ENCODE measurements around the gene MAN2B2. TPM values are rescaled to one million over a fixed set of nuclear protein-coding genes. Genes with fewer than 3 reads are reported as not detected.

MAN2B2 gene
- total RNA-seq, 1 donor from 2014 or later: 24.0 TPM

DNA sequence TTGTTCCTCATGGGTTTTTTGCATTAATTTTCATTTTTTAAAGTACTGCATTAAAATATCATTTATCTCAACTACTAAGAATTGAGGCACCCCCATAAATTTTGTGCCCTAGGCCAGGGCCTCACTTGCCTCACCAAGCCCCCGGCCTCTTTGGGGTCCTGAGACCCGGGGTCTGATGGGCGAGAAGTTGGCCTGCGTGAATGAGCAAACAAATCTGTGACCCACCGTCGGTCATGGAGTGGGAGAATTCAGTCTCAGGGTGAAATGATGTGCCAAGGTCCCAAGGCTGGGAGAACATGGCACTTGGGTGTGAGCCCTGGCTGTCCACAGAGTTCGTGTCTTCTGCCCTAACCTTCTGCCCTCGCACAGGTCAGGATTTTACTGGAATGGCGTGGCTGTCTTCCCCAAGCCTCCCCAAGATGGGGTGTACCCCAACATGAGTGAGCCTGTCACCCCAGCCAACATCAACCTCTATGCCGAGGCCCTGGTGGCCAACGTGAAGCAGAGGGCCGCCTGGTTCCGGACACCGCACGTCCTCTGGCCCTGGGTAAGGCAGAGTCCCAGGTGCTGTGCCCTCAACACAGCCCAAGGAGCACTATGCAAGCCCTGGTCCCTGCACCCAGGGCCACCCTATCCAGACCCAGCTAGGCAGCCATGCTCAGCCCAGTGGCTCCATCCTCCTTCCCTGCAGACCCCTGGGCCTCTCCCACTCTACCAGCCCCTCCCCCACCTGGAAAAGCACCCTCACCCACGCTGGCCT, 18.0 kb downstream of the MAN2B2 start:
- TF ChIP-seq, protein P1, sequence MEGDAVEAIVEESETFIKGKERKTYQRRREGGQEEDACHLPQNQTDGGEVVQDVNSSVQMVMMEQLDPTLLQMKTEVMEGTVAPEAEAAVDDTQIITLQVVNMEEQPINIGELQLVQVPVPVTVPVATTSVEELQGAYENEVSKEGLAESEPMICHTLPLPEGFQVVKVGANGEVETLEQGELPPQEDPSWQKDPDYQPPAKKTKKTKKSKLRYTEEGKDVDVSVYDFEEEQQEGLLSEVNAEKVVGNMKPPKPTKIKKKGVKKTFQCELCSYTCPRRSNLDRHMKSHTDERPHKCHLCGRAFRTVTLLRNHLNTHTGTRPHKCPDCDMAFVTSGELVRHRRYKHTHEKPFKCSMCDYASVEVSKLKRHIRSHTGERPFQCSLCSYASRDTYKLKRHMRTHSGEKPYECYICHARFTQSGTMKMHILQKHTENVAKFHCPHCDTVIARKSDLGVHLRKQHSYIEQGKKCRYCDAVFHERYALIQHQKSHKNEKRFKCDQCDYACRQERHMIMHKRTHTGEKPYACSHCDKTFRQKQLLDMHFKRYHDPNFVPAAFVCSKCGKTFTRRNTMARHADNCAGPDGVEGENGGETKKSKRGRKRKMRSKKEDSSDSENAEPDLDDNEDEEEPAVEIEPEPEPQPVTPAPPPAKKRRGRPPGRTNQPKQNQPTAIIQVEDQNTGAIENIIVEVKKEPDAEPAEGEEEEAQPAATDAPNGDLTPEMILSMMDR (IDR thresholded peaks at IDR 0.05; ENCODE audit: insufficient read depth, low read length, poor library complexity, severe bottlenecking): no peak
- no peaks in the 10 kb centered on the region for H3K27me3 ChIP-seq (ENCODE audit: control insufficient read depth, insufficient read depth, low read length)

DNA sequence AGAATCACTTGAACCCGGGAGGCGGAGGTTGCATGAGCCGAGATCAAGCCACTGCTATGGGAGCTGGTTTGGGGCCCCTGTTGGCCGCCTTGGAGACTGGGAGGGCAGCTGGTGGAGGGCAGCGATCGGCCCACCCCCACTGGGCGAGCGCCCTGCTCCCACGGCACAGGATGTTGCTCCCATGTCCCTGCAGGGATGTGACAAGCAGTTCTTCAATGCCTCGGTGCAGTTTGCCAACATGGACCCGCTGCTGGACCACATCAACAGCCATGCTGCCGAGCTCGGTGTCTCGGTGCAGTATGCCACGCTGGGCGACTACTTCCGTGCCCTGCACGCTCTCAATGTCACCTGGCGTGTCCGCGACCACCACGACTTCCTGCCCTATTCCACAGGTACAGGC, 19.4 kb downstream of the MAN2B2 start:
- H3K4me3 ChIP-seq (ENCODE audit: low read depth, low read length): no peak overlapping the region
- TF ChIP-seq, protein P1 (IDR thresholded peaks at IDR 0.05; ENCODE audit: insufficient read depth, low read length, poor library complexity, severe bottlenecking): no peak
- DNase-seq (ENCODE audit: low read depth): no peak
- H3K27me3 ChIP-seq (ENCODE audit: control insufficient read depth, insufficient read depth, low read length): no peaks in the 10 kb centered on the region
- H3K36me3 ChIP-seq (ENCODE audit: control insufficient read depth, insufficient read depth, low read length): no peaks in the 10 kb centered on the region

More for the DNA sequence above, 18.0 kb downstream of the MAN2B2 start:
- H3K4me3 ChIP-seq (ENCODE audit: low read depth, low read length): no peak overlapping the region
- no peaks in the 10 kb centered on the region for H3K36me3 ChIP-seq (ENCODE audit: control insufficient read depth, insufficient read depth, low read length)
- DNase-seq (ENCODE audit: low read depth): no peak

DNA sequence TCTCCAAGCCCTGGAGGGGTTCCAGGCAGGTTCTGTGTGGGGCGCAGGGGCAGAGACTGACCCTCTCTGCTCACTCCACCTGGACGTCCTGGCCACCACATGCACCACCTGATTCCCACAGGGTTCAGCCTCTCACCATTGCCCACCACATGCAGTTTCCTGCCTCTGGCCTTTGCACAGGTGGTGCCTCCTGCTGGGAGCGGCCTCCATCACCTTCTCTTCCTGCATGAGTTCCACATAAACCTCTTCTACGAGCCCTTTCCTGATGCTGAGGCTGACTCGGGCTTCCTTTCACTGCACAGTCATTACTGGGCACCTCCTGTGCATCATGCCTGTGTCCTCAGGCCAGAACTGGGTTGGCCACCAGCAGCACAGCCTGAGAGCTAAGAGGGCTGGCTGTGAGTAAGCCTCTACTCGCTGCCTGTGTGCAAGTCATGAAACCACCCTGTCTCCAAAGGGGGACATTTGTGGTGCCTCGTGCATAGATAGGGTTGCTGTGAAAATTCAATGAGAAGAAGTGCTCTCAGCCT, 19.9 kb downstream of the MAN2B2 start:
- no peaks in the 10 kb centered on the region for H3K27me3 ChIP-seq (ENCODE audit: control insufficient read depth, insufficient read depth, low read length)
- TF ChIP-seq, protein P1 (IDR thresholded peaks at IDR 0.05; ENCODE audit: insufficient read depth, low read length, poor library complexity, severe bottlenecking): no peak
- H3K36me3 ChIP-seq (ENCODE audit: control insufficient read depth, insufficient read depth, low read length): no peaks in the 10 kb centered on the region
- no peak overlapping the region for H3K4me3 ChIP-seq (ENCODE audit: low read depth, low read length)
- DNase-seq (ENCODE audit: low read depth): no peak

DNA sequence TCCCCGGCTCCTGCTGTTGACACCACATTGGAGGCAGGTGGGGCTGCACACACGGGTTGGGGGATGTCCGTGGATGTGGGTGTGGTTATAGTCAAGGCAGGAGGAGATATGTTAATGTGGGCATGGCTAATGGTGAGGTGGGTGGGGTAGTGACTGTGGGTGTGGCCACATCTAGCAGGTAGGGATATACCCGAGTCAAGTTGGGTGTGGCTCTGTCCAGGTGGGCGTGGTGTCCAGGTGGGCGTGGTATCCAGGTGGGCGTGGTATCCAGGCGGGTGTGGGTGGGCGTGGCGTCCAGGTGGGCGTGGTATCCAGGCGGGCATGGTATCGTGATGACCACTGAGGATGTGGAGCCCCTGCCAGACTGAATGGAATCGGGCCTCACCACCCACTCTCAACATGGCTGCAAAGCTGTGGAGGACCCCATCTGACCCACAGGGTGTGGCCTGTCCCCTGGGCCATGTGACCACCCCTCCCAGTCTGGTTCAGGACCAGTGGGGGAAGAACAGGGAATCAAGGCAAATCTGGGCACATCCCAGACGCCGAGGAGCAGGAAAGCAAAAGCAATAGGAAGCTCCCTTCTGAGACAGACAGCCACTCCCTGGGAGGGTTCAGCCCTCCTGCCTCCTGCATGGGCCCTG, 21.0 kb downstream of the MAN2B2 start:
- no peaks in the 10 kb centered on the region for H3K27me3 ChIP-seq (ENCODE audit: control insufficient read depth, insufficient read depth, low read length)
- no peaks in the 10 kb centered on the region for H3K36me3 ChIP-seq (ENCODE audit: control insufficient read depth, insufficient read depth, low read length)
- TF ChIP-seq, protein P1 (IDR thresholded peaks at IDR 0.05; ENCODE audit: insufficient read depth, low read length, poor library complexity, severe bottlenecking): no peak
- no peak for DNase-seq (ENCODE audit: low read depth)
- H3K4me3 ChIP-seq (ENCODE audit: low read depth, low read length): no peak overlapping the region

DNA sequence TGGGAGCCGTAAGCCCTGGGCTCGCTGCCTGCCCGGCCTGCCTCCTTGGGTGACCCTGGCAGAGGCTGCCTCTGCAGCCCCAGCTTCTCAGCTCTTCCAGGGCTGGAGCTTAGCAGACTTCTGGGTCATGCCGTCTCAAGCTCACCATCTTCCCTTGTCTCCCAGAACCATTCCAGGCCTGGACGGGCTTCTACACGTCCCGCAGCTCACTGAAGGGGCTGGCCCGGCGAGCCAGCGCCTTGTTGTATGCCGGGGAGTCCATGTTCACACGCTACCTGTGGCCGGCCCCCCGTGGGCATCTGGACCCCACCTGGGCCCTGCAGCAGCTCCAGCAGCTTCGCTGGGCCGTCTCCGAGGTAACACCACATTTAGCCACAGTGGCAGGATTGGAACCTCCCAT, 22.0 kb downstream of the MAN2B2 start:
- TF ChIP-seq, protein P1 (IDR thresholded peaks at IDR 0.05; ENCODE audit: insufficient read depth, low read length, poor library complexity, severe bottlenecking): no peak
- Histone ChIP-seq H3K4me3 (ENCODE audit: low read depth, low read length) (no peak overlapping the region), H3K36me3 (ENCODE audit: control insufficient read depth, insufficient read depth, low read length) (no peaks in the 10 kb centered on the region), H3K27me3 (ENCODE audit: control insufficient read depth, insufficient read depth, low read length) (no peaks in the 10 kb centered on the region)
- DNase-seq (ENCODE audit: low read depth): no peak

Measured in kidney epithelial cell (primary cell).